ENCODE measurements around the gene MIR17HG.
"Not testable (repeated sequence)": the region's sequence is repeated elsewhere in the genome, so short reads cannot be mapped to it uniquely, and the experiment has no call there.

The MIR17HG gene

DNA sequence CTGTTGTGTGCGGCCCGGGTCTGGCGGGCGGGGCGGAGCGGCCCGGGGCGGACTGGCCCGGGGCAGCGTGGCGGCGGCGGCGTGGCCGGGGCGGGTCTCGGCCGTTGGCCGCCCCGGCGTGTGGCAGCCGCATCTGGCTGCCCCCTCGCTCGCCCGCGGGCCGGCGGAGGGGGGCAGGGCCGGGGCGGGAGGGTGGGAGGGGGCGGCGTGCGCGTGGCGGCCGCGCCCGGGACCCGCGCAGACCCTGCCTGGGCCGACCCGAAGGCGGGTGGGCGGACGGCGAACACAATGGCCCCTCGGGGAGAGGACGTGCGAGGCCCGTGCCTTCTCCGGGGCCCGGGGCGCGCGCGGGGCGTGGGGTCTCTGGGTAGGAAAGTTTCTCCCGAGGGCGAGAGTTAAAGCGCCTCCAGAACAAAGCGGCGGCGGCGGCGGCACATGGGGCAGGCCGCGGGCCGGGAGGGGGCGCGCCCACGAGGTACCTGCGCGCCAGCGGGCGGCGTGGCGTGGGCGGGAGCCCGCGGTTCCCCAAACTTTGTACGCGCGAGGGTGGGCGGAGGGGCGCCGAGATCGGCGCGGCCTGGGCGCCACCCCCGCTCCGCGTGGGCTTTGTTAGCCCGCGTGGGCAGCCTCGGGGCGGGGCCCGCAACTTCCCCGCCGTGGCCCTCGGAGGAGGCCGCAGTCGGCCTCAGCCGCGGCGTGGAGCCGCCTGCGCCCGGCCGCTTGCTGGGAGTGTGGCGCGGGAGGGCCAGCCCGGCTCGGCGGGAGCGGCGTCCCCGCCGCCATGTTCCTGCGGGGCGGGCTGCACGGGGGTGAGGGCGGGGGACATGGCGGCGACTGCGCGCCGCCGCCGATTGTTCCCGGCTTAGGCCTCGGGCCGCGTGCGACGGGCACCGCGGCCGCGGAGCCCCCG is 764 bp downstream of the MIR17HG start:
- no peak for FAIRE-seq

DNA sequence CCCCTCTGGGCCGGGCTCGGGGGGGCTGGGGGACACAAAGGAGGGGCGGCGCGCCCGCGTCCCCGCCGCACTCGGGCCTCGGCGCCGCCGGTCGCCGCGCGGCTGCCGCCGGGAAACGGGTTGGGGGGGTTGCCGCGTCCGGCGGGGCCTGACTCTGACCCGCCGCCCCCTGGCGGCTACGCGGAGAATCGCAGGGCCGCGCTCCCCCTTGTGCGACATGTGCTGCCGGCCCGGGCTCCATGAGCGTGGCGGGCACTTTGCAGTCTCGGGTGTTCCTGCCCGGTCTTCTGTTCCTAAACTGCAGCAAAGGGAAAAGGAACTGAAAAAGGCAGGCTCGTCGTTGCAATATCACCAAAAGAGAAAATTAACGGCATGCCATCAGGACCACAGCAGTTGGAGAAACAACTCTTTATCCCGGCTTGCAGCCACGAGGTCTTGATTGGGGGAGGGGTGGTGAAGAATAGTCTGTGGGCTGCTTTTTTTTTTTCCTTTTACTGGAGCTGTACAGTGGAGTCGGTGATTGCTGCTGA is 1.5 kb downstream of the MIR17HG start:
- no peak for FAIRE-seq

DNA sequence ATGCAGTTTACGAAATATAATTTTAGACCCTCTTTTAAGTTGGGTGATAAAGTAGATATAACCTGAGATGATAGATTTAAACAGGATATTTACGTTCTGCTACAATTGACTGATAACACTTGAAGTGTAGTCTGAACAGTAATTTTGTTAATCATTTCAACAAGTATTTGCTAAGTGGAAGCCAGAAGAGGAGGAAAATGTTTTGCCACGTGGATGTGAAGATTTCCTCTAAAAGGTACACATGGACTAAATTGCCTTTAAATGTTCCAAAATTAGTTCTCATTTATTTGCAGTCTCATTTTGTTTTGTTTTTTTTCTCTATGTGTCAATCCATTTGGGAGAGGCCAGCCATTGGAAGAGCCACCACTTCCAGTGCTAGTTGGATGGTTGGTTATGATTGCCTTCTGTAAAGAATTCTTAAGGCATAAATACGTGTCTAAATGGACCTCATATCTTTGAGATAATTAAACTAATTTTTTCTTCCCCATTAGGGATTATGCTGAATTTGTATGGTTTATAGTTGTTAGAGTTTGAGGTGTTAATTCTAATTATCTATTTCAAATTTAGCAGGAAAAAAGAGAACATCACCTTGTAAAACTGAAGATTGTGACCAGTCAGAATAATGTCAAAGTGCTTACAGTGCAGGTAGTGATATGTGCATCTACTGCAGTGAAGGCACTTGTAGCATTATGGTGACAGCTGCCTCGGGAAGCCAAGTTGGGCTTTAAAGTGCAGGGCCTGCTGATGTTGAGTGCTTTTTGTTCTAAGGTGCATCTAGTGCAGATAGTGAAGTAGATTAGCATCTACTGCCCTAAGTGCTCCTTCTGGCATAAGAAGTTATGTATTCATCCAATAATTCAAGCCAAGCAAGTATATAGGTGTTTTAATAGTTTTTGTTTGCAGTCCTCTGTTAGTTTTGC is 2.8 kb downstream of the MIR17HG start:
- FAIRE-seq, result no peak

DNA sequence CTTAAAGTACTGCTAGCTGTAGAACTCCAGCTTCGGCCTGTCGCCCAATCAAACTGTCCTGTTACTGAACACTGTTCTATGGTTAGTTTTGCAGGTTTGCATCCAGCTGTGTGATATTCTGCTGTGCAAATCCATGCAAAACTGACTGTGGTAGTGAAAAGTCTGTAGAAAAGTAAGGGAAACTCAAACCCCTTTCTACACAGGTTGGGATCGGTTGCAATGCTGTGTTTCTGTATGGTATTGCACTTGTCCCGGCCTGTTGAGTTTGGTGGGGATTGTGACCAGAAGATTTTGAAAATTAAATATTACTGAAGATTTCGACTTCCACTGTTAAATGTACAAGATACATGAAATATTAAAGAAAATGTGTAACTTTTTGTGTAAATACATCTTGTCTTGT is 3.6 kb downstream of the MIR17HG start:
- FAIRE-seq, result no peak

DNA sequence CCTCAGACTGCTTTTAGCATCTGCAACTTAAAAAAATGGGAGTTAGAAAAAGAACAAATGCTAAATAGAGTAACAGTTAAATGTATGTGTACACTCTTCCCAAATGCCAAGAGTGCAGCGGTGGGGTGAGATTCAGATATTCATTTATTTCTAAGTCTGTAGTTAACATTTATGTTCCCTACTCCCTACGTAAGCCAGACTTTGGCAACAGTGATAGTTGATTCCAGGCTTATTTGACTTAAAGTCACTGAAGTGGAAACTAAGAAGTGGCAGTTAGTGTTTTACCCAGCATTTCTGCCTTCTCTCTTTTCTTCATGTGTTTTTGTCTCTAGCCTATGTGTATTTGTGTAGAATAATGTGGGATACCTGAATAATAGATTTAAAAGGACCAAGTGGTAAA is 4.5 kb downstream of the MIR17HG start:
- no peak for FAIRE-seq

DNA sequence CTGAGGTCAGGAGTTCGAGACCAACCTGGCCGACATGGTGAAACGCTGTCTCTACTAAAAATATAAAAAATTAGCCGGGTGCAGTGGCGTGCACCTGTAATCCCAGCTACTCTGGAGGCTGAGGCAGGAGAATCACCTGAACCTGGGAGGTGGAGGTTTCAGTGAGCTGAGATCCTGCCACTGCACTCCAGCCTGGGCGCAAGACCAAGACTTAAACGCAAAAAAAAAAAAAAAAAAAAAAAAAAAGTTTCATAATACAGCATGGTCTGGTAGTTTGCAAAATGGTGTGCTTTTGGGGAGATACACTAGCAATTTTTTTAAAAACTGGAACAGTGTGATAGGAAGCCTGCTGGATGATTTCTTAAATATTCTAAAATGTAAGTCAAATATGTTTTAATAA is 5.4 kb downstream of the MIR17HG start:
- FAIRE-seq, result not testable (repeated sequence)

DNA sequence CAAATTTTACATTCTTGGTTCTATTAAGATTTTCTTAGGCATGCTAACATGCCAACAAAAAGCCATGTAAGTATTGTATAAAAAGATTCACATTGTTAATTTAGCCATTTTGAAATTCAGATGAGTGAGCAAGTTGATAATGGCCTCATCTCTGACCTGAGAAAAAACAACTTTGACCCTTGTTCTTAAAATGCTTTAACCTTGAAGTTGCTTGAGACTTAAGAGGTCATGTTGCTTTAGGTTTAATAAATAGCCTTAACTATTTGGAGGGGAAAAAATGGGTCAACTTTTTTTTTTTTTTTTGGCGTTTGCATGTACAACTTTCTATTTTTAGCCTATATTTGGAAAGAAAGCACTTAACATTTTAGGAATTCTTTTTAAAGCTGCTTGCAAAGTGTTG is 6.0 kb downstream of the MIR17HG start:
- no peak for FAIRE-seq

DNA sequence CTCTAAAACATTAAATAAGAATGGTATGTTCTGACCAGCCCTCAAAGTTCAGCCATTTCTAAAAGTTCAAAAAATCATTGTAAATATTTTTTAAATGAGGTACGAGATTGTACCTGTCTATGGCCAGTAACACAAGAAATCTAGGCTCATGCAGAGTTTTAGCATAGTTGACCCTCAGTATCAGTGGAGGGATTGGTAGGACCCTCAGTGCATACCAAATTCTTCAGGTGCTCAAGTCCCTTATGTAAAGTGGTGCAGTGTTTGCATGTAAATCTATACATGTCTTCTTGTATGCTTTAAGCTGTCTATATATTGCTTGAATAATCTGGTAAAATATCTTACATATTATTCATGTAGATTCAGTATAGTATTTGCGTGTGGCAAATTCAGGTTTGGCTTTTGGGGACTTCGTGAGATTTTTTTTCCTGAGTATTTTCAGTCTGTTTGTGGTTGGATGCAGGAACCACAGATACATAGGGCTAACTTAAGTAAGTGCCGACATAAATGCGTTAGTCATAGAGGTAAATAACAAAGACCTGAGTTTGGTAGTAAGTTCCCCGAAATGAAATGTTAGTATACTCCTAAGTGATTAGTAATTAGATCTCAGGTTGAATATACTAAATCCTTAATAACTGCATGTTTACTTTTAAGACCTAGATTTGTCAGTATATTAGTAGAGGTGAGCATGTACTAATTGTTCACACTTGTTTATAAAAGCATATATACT is 7.8 kb downstream of the MIR17HG start:
- FAIRE-seq, result no peak

DNA sequence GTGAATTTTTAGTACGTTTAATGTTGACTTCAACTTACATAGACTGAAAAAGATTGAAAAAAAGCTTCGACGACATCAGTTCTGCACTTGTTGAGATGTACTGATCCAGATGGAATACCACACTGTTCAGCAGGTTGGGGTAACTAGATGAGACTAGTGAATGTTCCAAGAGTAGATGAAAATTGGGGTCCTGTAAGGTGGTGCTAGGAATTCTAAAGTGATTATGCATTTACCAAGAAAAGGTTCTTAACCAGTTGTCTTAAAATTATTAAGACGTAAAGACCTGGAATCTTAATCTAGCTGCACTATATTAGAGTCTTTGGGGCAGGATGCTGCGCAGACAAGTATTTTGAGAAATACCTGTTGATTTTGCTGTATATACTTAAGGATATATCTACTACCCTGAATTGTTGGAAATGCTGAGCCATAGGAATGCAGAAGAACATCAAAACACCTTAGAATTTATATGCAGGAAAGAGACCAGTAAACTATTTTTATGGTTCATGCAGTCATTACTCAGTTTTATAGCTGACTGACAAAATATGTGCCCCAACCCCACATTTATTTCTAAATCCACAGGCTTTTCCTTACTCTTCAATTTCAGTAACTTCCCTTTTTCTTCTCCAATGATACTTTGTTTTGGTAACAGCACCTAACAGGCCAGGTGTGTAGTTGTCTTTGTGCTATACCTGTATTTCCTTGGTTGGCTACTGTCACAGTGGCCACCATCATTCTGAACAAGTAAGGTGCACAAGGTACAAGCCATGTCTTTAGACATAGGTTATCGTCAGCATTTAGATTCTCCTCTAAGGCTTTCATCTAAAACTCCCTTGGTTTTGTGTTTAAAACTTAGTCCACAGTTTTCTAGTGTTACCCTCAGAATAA is 8.6 kb downstream of the MIR17HG start:
- no peak for FAIRE-seq

DNA sequence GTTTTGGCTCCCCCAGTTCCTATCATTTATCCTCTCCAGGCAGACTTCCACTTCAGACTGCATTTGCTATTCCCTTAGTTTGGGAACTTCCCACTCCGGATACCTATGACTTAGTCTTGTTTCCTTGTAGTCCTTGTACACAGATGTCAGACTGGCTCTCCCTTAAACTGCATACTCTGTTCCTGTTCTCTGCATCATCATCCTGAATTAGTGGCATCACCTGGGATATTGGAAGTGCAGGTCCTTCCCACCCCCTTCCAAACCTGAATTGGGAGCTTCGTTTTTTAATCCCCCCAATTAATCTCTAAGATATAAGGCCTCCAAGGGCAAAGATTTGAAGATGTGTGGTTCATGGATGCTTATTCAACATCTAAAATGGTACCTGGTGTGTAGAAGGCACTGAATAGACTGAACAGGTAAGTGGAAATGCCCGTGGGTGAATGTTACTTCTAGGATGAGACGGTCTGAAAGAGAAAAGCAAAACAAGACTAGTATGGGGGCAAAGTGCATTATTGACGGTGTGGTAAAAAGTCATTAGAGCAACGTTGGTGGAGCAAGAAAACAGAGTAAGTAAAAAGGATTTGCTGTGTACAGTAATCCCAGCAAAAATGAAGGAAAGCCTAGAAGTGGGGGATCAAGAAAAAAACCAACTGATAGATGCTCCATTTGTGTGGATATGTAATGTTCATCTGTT is 9.6 kb downstream of the MIR17HG start:
- no peak for FAIRE-seq

DNA sequence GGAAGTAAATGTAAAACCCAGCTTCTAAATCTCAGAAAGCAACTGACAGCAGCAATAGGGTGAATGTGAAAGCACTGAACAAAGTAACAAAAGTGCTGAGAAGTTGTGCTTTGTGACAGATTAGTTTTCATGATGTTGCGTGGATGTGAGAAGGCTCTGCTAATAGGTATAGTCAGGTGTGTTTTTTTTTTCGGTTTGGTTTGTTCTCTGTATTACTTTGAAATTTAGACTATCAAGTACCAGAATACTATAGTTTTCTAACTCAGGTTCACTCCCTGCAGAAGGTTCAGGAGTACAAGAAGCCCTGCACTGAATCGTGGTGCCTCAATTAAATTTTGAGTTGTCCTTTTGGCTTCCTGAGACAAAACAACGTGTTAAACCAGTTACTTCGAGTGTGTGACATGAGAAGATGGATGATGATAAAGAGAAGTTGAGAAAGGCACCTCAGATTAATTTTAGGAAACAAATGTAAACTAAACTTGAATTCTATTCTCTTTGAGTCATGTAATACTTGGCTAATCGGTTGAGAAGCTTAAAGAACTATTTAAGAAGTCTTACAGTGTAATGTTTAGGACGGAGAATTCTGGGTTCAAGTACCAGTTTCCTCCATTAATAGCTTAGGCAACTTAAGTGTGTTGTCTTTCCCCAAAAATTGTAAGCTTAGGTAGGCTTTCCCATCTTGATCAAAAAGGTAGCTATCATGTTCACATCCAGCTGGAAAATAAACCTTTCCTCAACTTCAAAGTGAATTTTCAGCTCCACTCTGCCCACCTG is 10.3 kb downstream of the MIR17HG start:
- no peak for FAIRE-seq

DNA sequence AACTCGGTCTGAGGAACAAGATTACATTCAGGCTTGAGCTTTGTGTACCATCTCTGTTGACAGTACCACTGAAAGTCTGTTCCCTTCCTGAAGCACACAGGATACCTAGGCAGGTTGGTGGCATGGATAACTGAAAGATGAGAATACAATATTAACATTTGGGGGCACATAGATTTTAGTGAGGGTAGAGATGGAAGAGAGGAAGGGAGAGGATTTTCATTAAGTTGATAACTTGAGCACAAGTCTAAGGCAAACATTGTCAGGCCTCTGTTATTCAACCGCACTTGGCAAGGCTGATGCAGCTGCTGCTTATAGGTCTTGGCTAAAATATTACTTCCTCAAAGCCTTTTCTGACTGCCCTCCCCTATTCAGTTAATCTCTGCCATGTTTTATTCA is 10.9 kb downstream of the MIR17HG start:
- FAIRE-seq, result no peak

DNA sequence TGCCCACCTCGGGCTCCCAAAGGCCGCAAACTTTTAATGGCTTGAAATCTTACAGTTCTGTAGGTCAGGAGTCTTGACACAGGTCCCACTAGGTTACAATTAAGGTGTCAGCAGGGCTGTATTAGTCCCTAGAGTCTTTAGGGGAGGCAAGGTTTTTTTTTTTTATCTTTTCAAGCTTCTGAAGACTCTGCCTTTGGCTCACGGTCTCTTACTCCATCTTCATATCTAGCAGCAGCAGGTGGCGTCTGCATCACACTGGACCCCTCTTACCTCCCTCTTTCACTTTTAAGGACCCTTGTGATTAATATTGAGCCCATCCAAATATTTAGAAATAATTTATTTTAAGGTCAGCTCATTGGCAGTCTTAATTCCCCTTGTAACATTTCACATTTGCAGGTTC is 11.6 kb downstream of the MIR17HG start:
- FAIRE-seq, result no peak

DNA sequence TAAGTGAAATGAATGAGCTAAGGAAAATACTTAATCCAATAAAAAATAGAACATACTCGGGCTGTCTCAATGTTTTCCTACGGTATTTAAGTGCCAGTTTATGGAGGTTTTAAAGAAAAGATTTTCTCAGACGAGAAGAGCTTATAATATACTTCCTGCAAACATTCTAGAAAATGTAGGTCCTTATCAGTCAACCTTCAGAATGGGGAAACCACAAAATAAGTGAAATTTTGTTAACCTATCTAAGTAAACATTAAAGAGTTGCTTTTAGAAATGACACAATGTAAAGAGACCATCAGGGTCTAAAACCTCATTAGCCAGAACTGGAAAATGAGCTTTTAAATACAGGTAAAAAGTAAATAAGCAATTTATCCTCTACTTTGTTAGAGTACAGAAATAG is 12.1 kb downstream of the MIR17HG start:
- FAIRE-seq, result no peak

DNA sequence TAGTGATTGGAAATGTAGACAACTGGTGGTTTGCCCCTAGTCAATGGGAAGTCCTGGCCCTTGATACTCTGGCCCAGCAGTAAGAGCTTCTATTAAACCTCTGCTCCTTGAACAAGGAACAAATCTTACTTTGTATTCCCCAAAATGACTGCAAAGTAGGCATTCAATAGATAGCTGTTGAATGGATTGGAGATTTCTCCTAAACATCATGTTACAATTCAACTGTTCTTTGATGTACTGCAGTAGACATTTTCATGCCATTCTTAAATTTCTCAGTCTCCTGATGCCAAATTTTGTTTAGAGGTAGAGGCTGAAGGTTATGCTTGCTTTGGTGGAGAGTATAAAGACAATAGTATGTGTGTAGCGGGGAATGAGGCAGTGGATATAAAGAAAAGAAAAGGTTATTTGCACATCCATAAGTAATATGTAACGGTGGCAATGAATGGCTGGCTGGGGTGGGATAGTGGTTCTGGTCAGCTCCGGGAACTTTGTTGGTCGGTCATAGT is 12.8 kb downstream of the MIR17HG start:
- no peak for FAIRE-seq

DNA sequence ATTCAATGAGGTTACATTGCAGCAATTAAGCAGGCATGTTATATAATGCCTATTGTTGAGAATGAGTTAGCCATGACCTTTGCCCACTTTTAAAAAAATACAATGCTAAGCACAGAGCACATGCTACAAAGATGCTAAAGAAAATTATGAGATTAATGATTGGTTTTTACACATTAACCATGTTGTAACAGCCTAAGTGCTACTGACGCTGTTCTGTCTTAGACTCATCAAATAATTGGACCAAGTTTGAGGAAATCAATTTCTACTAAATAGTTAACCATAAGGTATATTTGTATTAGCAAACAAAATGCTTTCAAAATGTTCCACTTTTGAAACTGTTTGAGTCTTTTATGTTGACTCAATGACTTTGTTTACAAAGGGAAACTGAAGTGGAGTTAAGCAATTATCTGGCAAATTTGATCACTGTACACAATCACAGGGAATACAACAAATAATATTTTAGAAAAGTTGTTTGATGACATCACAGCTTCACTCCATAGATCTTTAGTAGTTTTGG is 14.3 kb downstream of the MIR17HG start:
- no peak for FAIRE-seq

DNA sequence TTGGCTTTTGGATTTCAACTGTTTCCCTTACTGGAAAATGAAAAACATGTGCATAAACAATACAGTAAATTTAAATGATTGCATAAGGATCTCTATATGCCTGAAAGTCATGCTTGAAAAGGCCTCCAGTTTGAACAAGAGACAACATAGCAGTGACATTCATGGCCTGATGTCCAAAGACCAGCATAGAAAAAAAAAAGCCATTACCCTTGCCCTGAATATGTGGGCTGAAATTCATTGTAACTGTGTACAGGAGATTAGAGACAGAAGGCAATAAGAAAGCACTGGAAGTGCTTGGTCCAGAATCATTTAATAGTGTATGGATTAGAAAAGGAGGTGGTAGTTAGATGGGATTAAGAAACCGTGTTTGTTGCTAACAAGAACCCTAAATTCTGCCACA is 15.4 kb downstream of the MIR17HG start:
- FAIRE-seq, result no peak

DNA sequence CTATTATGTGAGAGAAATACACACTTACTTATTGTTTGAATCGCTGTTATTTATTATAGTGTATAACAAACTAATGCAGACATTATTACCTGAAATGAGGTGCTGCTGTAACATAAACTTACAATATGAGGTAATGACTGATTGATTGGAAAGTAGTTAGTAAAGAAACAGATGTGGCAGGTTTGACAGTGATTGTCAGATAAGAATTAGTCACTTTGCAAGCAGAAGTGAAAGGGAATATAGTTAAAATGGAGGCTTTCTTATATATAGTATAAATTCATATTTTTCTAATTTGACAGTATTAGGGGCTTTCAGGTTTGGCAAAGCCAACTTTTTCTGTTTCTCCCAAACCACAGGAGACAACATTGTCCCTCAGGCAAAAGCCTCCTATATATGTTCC is 20.6 kb downstream of the MIR17HG start:
- FAIRE-seq, result no peak

DNA sequence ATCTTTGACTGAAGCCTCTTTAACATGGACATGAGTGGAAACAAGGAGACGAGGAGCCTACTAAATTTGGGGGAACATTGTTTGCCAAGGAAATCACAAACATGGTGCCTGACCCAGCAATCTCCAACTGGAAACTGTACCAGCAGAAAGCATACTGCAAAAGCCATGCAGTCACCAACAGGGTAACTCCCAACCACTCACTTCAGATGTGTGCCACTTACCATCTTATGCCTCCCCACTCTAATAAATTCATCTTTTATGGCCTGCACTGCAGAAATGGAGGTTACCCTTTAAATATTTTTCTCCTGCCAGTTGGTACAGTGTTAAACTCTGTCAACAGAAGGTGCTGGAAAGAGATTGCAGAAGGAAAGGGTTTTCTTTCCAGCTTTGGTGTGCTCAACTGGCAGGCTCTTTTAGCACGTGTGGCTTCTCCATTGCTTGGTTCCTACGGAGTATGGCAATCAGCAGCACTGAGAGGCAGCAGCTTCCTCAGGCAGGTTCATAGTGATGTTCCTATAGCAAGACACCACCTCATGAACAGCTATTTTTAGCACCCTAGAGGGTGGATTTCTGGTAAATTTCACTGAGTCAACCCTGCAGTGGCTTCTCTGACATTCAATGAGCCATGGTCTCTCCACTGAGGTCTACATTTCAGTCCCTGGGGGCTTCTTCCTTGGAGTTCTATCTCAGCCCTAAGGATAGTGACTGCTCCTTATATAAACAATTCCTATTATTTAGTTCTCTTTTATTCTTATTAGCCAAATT is 21.4 kb downstream of the MIR17HG start:
- no peak for FAIRE-seq
